VCaP (cell line): ENCODE data around the gene CRYBB3.
"Not testable (repeated sequence)": the region's sequence is repeated elsewhere in the genome, so short reads cannot be mapped to it uniquely, and the experiment has no call there.

Experiments used
- H3K27ac ChIP-seq: fragments of 450-650 bp; 2 replicates; pipeline ENCODE4 v1.5.1; 2017
- CTCF ChIP-seq: fragments of 450-650 bp; conservative IDR thresholded peaks from 2 replicates; pipeline ENCODE4 v1.5.1; 2017; ENCODE audit warnings: mild to moderate bottlenecking, moderate library complexity

CRYBB3 gene

GRCh38 chr22:25176175-25176574, 23.5 kb upstream of the CRYBB3 start:
- H3K27ac ChIP-seq, result no peak overlapping the region
- TF ChIP-seq CTCF, result no peak

GRCh38 chr22:25176799-25177198, 22.9 kb upstream of the CRYBB3 start:
- H3K27ac ChIP-seq, result no peak overlapping the region
- TF ChIP-seq CTCF, result no peak

GRCh38 chr22:25177226-25177625, 22.4 kb upstream of the CRYBB3 start:
- no peak overlapping the region for H3K27ac ChIP-seq
- no peak for TF ChIP-seq CTCF

GRCh38 chr22:25177895-25178294, 21.8 kb upstream of the CRYBB3 start:
- no peak for TF ChIP-seq CTCF
- no peak overlapping the region for H3K27ac ChIP-seq

GRCh38 chr22:25178348-25178747, 21.3 kb upstream of the CRYBB3 start:
- not testable (repeated sequence) for H3K27ac ChIP-seq

- not testable (repeated sequence) for H3K27ac ChIP-seq
These were observed 20.6 kb upstream of the CRYBB3 start for GRCh38 chr22:25178869-25179631.

- TF ChIP-seq CTCF, result no peak
- no peak overlapping the region for H3K27ac ChIP-seq
These were observed 17.2 kb upstream of the CRYBB3 start for GRCh38 chr22:25182131-25183110.

- H3K27ac ChIP-seq, result no peak overlapping the region
- no peak for TF ChIP-seq CTCF
These were observed 15.6 kb upstream of the CRYBB3 start for GRCh38 chr22:25183949-25184619.
